Endothelial cell of umbilical vein (primary cell): Measurements from ENCODE around the gene SEC62.

ENCODE experiments used
- POLR2A ChIP-seq: IDR thresholded peaks from 2 replicates; pipeline ENCODE4 v1.6.1; 2012; ENCODE audit warnings: low read depth, mild to moderate bottlenecking, control low read depth, low read length
- TF ChIP-seq, protein P1 (sequence below), 2 donors: IDR thresholded peaks; 1 replicate in 1 of 2; 2 replicates in 1 of 2; pipeline ENCODE4 v1.5.1; 2011; ENCODE audit warnings: low read length in 2 of 2, mild to moderate bottlenecking in 2 of 2, moderate library complexity in 2 of 2, control low read depth in 1 of 2, inconsistent platforms in 1 of 2, low read depth in 1 of 2; ENCODE audit not compliant: insufficient read depth in 1 of 2; ENCODE audit errors: extremely low read depth in 1 of 2

DNA sequence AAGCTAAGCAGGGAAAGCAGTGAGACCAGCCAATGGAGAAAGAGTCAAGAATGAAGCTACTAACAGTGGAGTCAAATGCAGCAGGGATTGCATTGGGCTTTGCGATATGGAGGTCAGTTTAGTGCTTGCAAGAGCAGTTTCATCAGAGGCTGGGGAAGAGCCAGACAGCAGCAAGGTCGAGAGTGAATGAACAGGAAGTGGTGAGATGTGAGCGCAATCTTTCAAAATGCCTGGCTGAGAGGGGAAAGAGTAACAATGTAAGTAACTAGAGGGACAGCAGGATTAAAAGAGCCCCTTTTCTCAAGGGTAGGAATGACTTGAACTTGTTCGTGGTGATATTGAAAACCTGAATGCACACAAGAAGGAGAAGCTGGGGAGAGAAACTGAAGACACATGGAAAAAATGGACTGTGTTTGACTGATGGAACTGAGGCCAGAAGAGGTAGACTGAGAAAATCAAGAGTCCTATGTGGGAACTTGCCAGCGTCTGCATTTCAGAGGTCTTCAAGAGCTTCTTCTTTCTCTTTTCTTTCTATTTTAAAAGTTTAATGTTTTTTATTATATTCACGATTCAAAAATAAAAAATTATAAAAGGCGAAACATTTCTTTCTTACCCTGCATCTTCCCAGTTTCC is 40.5 kb downstream of the SEC62 start:
- no peak for TF ChIP-seq POLR2A
- TF ChIP-seq, protein P1, sequence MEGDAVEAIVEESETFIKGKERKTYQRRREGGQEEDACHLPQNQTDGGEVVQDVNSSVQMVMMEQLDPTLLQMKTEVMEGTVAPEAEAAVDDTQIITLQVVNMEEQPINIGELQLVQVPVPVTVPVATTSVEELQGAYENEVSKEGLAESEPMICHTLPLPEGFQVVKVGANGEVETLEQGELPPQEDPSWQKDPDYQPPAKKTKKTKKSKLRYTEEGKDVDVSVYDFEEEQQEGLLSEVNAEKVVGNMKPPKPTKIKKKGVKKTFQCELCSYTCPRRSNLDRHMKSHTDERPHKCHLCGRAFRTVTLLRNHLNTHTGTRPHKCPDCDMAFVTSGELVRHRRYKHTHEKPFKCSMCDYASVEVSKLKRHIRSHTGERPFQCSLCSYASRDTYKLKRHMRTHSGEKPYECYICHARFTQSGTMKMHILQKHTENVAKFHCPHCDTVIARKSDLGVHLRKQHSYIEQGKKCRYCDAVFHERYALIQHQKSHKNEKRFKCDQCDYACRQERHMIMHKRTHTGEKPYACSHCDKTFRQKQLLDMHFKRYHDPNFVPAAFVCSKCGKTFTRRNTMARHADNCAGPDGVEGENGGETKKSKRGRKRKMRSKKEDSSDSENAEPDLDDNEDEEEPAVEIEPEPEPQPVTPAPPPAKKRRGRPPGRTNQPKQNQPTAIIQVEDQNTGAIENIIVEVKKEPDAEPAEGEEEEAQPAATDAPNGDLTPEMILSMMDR (IDR thresholded peaks at IDR 0.05; ENCODE audit: extremely low read depth in 1 of 2, insufficient read depth in 1 of 2, low read depth in 1 of 2, low read length in 2 of 2), result no peak
